ENCODE results near the gene KLRC1. TPM values are rescaled to one million over a fixed set of nuclear protein-coding genes. Genes with fewer than 3 reads are reported as not detected.
"Not testable (repeated sequence)": the region's sequence is repeated elsewhere in the genome, so short reads cannot be mapped to it uniquely, and the experiment has no call there.

The KLRC1 gene
- total RNA-seq, 1 experiment from 2014 or later: not detected

GRCh38 chr12:10425938-10426337, 27.2 kb downstream of the KLRC1 start:
- H3K27me3 ChIP-seq (replicated peaks; ENCODE audit: insufficient read depth, low read depth, low read length, poor library complexity); H3K36me3 ChIP-seq (ENCODE audit: insufficient read depth, low read length, poor library complexity, severe bottlenecking); DNase-seq (ENCODE audit: low spot score); H3K9me3 ChIP-seq (ENCODE audit: low read depth, low read length, poor library complexity, severe bottlenecking); intact Hi-C loops (cut with micrococcal nuclease; ENCODE audit: unreplicated experiment); CTCF ChIA-PET; POLR2A ChIA-PET (ENCODE audit: low non-redundant PET); H3K4me3 ChIP-seq (ENCODE audit: low read depth, low read length, poor library complexity, severe bottlenecking); H3K4me1 ChIP-seq (ENCODE audit: insufficient read depth, low read length, poor library complexity, severe bottlenecking); BruUV-seq (replicated peaks); H3K27ac ChIP-seq (ENCODE audit: low read depth, low read length, poor library complexity, severe bottlenecking): not testable (repeated sequence)

- H3K4me1 ChIP-seq (ENCODE audit: insufficient read depth, low read length, poor library complexity, severe bottlenecking); H3K9me3 ChIP-seq (ENCODE audit: low read depth, low read length, poor library complexity, severe bottlenecking); CTCF ChIA-PET; DNase-seq (ENCODE audit: low spot score); BruUV-seq (replicated peaks); H3K27me3 ChIP-seq (replicated peaks; ENCODE audit: insufficient read depth, low read depth, low read length, poor library complexity); H3K36me3 ChIP-seq (ENCODE audit: insufficient read depth, low read length, poor library complexity, severe bottlenecking); H3K4me3 ChIP-seq (ENCODE audit: low read depth, low read length, poor library complexity, severe bottlenecking); intact Hi-C loops (cut with micrococcal nuclease; ENCODE audit: unreplicated experiment); POLR2A ChIA-PET (ENCODE audit: low non-redundant PET); H3K27ac ChIP-seq (ENCODE audit: low read depth, low read length, poor library complexity, severe bottlenecking): not testable (repeated sequence)
Observed at GRCh38 chr12:10424260-10424899, 28.8 kb downstream of the KLRC1 start.

GRCh38 chr12:10422159-10422558, 31.0 kb downstream of the KLRC1 start:
- H3K4me1 ChIP-seq (ENCODE audit: insufficient read depth, low read length, poor library complexity, severe bottlenecking); BruUV-seq (replicated peaks); H3K36me3 ChIP-seq (ENCODE audit: insufficient read depth, low read length, poor library complexity, severe bottlenecking); CTCF ChIA-PET; H3K9me3 ChIP-seq (ENCODE audit: low read depth, low read length, poor library complexity, severe bottlenecking); H3K4me3 ChIP-seq (ENCODE audit: low read depth, low read length, poor library complexity, severe bottlenecking); intact Hi-C loops (cut with micrococcal nuclease; ENCODE audit: unreplicated experiment); DNase-seq (ENCODE audit: low spot score); H3K27ac ChIP-seq (ENCODE audit: low read depth, low read length, poor library complexity, severe bottlenecking); POLR2A ChIA-PET (ENCODE audit: low non-redundant PET); H3K27me3 ChIP-seq (replicated peaks; ENCODE audit: insufficient read depth, low read depth, low read length, poor library complexity): not testable (repeated sequence)

- H3K27me3 ChIP-seq (replicated peaks; ENCODE audit: insufficient read depth, low read depth, low read length, poor library complexity); BruUV-seq (replicated peaks); H3K9me3 ChIP-seq (ENCODE audit: low read depth, low read length, poor library complexity, severe bottlenecking); H3K4me3 ChIP-seq (ENCODE audit: low read depth, low read length, poor library complexity, severe bottlenecking); CTCF ChIA-PET; H3K4me1 ChIP-seq (ENCODE audit: insufficient read depth, low read length, poor library complexity, severe bottlenecking); DNase-seq (ENCODE audit: low spot score); H3K27ac ChIP-seq (ENCODE audit: low read depth, low read length, poor library complexity, severe bottlenecking); intact Hi-C loops (cut with micrococcal nuclease; ENCODE audit: unreplicated experiment); POLR2A ChIA-PET (ENCODE audit: low non-redundant PET); H3K36me3 ChIP-seq (ENCODE audit: insufficient read depth, low read length, poor library complexity, severe bottlenecking): not testable (repeated sequence)
Observed at GRCh38 chr12:10420334-10420733, 32.8 kb downstream of the KLRC1 start, which contains the start of gene KLRC3. Gene KLRC3, minus strand, starts transcription at chr12:10420595. Its CDS starts 45 bp downstream, at chr12:10420550.

- no peak for TF ChIP-seq CTCF (conservative IDR thresholded peaks at IDR 0.05; ENCODE audit: low read depth, low read length)
- no peak for TF ChIP-seq EZH2 (IDR thresholded peaks at IDR 0.05; ENCODE audit: borderline replicate concordance, low read depth, low read length, poor library complexity, severe bottlenecking)
- no peaks in the 10 kb centered on the region for H3K4me1 ChIP-seq (ENCODE audit: insufficient read depth, low read length, poor library complexity, severe bottlenecking)
- H3K36me3 ChIP-seq (ENCODE audit: insufficient read depth, low read length, poor library complexity, severe bottlenecking): no peaks in the 10 kb centered on the region
- H3K4me3 ChIP-seq (ENCODE audit: low read depth, low read length, poor library complexity, severe bottlenecking): no peak within 1 kb of the TSS
- ChIA-PET CTCF (no interaction called here), POLR2A (ENCODE audit: low non-redundant PET) (no interaction called here)
- no TSS peak for BruUV-seq (replicated peaks)
- no peak within 1 kb of the TSS for H3K27ac ChIP-seq (ENCODE audit: low read depth, low read length, poor library complexity, severe bottlenecking)
- no peaks in the 10 kb centered on the region for H3K27me3 ChIP-seq (replicated peaks; ENCODE audit: insufficient read depth, low read depth, low read length, poor library complexity)
- H3K9me3 ChIP-seq (ENCODE audit: low read depth, low read length, poor library complexity, severe bottlenecking): peaks cover 5% of the 10 kb centered on the region
- DNase-seq (ENCODE audit: low spot score): peak; percentile 17
- intact Hi-C loops (cut with micrococcal nuclease; ENCODE audit: unreplicated experiment): no loop called here
Observed at GRCh38 chr12:10409392-10409791, 43.8 kb downstream of the KLRC1 start, which contains the start of gene KLRC4. Gene KLRC4, minus strand, starts transcription at chr12:10409757. Its CDS starts 182 bp downstream, at chr12:10409575.

All from A673 (cell line).